LNCaP clone FGC (cell line): ENCODE measurements around the gene YARS2.

Experiments used
- DNase-seq: peaks from one replicate; pipeline ENCODE4 v3.0.0-alpha.2; 2011; ENCODE audit warnings: low read depth
- H3K4me3 ChIP-seq: 2 replicates; pipeline ENCODE4 v1.5.1; 2011; ENCODE audit warnings: mild to moderate bottlenecking, low read depth, low read length, control low read depth
- CTCF ChIP-seq: IDR thresholded peaks from 2 replicates; pipeline ENCODE4 v1.5.1; 2012; ENCODE audit warnings: mild to moderate bottlenecking; ENCODE audit not compliant: control insufficient read depth, insufficient read depth; ENCODE audit errors: extremely low read depth

YARS2 gene

GRCh38 chr12:32785557-32785956, 29.9 kb upstream of the YARS2 start:
- H3K4me3 ChIP-seq: no peak overlapping the region
- no peak for TF ChIP-seq CTCF
- DNase-seq: no peak

GRCh38 chr12:32783029-32783428, 27.3 kb upstream of the YARS2 start:
- no peak for DNase-seq
- TF ChIP-seq CTCF: no peak
- H3K4me3 ChIP-seq: no peak overlapping the region

DNA sequence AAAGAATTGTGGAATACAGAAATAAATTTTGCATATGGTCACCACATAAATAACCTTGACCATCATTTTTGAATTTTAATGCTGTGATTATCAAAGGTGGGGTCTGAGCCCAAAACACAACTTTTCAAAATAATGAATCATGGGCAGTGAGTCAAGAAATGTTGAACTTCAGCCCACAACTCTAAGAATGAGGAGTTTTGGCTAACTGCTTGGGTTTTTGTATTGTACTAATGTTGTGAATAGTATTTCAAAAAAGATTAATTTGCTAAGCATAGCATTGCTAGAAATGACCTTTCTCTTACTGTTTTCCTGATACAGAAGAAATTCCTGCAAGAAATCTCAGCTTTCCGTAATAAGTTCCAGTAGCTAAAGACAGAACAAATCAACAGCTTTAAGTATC, 24.4 kb upstream of the YARS2 start:
- TF ChIP-seq CTCF: no peak
- DNase-seq: no peak
- H3K4me3 ChIP-seq: no peak overlapping the region

- H3K4me3 ChIP-seq: no peak overlapping the region
- DNase-seq: no peak
- TF ChIP-seq CTCF: no peak
Observed at GRCh38 chr12:32777691-32778175, 22.0 kb upstream of the YARS2 start.

GRCh38 chr12:32777159-32777558, 21.5 kb upstream of the YARS2 start:
- H3K4me3 ChIP-seq: no peak overlapping the region
- no peak for TF ChIP-seq CTCF
- DNase-seq: no peak

DNA sequence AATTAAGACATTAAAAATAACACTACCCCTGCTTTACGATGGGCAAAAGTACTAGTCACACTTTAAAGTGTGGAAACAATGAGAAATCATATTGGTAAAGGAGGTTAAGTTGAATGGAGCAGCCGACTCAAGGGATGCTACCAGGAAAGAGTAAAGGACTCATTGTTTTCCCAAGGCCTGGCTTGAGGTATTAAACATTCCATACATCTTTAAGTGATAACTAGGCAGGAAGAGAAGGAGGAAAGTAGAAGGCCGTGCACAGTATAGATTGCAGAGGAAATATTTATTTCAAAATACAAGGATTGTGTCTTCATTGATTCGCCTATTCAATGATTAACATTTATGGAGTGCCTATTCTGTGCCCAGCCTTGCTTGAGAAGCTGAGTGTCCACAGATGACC, 20.6 kb upstream of the YARS2 start:
- no peak overlapping the region for H3K4me3 ChIP-seq
- no peak for DNase-seq
- no peak for TF ChIP-seq CTCF

- no peak overlapping the region for H3K4me3 ChIP-seq
- DNase-seq: no peak
- no peak for TF ChIP-seq CTCF
Observed at GRCh38 chr12:32773691-32774090, 18.0 kb upstream of the YARS2 start.
